AG08395 (cell line): ENCODE results near the gene TFAP2D.

Source experiments
- DNase-seq: peaks from one replicate; pipeline ENCODE4 v3.0.0; 2012; ENCODE audit warnings: mixed read lengths, low spot score

The TFAP2D gene

GRCh38 chr6:50720623-50721022 is 7.3 kb downstream of the TFAP2D start:
- DNase-seq: no peak

GRCh38 chr6:50721978-50722377 is 8.7 kb downstream of the TFAP2D start:
- DNase-seq: no peak

- no peak for DNase-seq
These were observed 9.7 kb downstream of the TFAP2D start for GRCh38 chr6:50722829-50723554.

- DNase-seq: no peak
These were observed 11.2 kb downstream of the TFAP2D start for GRCh38 chr6:50724381-50725124.

GRCh38 chr6:50734488-50734887 is 21.2 kb downstream of the TFAP2D start:
- no peak for DNase-seq

- no peak for DNase-seq
These were observed 28.8 kb downstream of the TFAP2D start for GRCh38 chr6:50742161-50742560.

GRCh38 chr6:50744976-50745375 is 31.6 kb downstream of the TFAP2D start:
- DNase-seq: no peak

- DNase-seq: no peak
These were observed 49.5 kb downstream of the TFAP2D start for GRCh38 chr6:50762798-50763197.

GRCh38 chr6:50778696-50779095 is 65.4 kb downstream of the TFAP2D start:
- DNase-seq: no peak

GRCh38 chr6:50780382-50780781 is 67.1 kb downstream of the TFAP2D start:
- no peak for DNase-seq

GRCh38 chr6:50785921-50786320 is 72.6 kb downstream of the TFAP2D start:
- DNase-seq: no peak

- DNase-seq: peak; percentile 54
These were observed 78.7 kb downstream of the TFAP2D start for GRCh38 chr6:50791900-50792508.

GRCh38 chr6:50792771-50793170 is 79.4 kb downstream of the TFAP2D start:
- no peak for DNase-seq

- DNase-seq: no peak
These were observed 82.2 kb downstream of the TFAP2D start for GRCh38 chr6:50795574-50795973.

- no peak for DNase-seq
These were observed 91.0 kb downstream of the TFAP2D start for GRCh38 chr6:50804283-50804682.

GRCh38 chr6:50807035-50807434 is 93.7 kb downstream of the TFAP2D start:
- no peak for DNase-seq

- peak; percentile 24 for DNase-seq
These were observed 102.2 kb downstream of the TFAP2D start for GRCh38 chr6:50815436-50816114.

GRCh38 chr6:50816115-50816675 is 102.9 kb downstream of the TFAP2D start:
- peak; percentile 70 for DNase-seq

- DNase-seq: no peak
These were observed 103.8 kb downstream of the TFAP2D start for GRCh38 chr6:50816947-50817645.

- no peak for DNase-seq
These were observed 104.3 kb downstream of the TFAP2D start for GRCh38 chr6:50817646-50817950.

- DNase-seq: no peak
These were observed 104.7 kb downstream of the TFAP2D start for GRCh38 chr6:50818020-50818419.

- no peak for DNase-seq
These were observed 105.3 kb downstream of the TFAP2D start, which contains the start of gene TFAP2B for GRCh38 chr6:50818673-50819072. Gene TFAP2B, plus strand, starts transcription at chr6:50818871. Its CDS starts 21 bp downstream, at chr6:50818892.
